Measurements from ENCODE around the gene RBP3.

The RBP3 gene

GRCh38 chr10:47320812-47321211 is 27.4 kb upstream of the RBP3 start:
- TF ChIP-seq MAX (IDR thresholded peaks at IDR 0.05; ENCODE audit: low read depth, low read length) (no peak), MYC (IDR thresholded peaks at IDR 0.05; ENCODE audit: low read depth, low read length) (no peak), POLR2A (IDR thresholded peaks at IDR 0.05; ENCODE audit: extremely low read depth, insufficient read length) (no peak), CTCF (IDR thresholded peaks at IDR 0.05; ENCODE audit: low read depth, low read length) (no peak)
- no peak for DNase-seq (ENCODE audit: low read depth)
- no peak overlapping the region for H3K4me3 ChIP-seq (ENCODE audit: low read depth, low read length)

GRCh38 chr10:47321521-47322195 is 26.5 kb upstream of the RBP3 start:
- no peak for DNase-seq (ENCODE audit: low read depth)
- H3K4me3 ChIP-seq (ENCODE audit: low read depth, low read length), result no peak overlapping the region
- no peak for TF ChIP-seq MYC (IDR thresholded peaks at IDR 0.05; ENCODE audit: low read depth, low read length)
- no peak for TF ChIP-seq CTCF (IDR thresholded peaks at IDR 0.05; ENCODE audit: low read depth, low read length)
- no peak for TF ChIP-seq MAX (IDR thresholded peaks at IDR 0.05; ENCODE audit: low read depth, low read length)
- no peak for TF ChIP-seq POLR2A (IDR thresholded peaks at IDR 0.05; ENCODE audit: extremely low read depth, insufficient read length)

GRCh38 chr10:47322300-47323061 is 25.7 kb upstream of the RBP3 start, which contains the start of gene GDF2:
Gene GDF2, plus strand, starts transcription at chr10:47322454. Its CDS starts 215 bp downstream, at chr10:47322669.
- TF ChIP-seq MAX (IDR thresholded peaks at IDR 0.05; ENCODE audit: low read depth, low read length) (no peak), CTCF (IDR thresholded peaks at IDR 0.05; ENCODE audit: low read depth, low read length) (no peak), POLR2A (IDR thresholded peaks at IDR 0.05; ENCODE audit: extremely low read depth, insufficient read length) (no peak), MYC (IDR thresholded peaks at IDR 0.05; ENCODE audit: low read depth, low read length) (no peak)
- DNase-seq (ENCODE audit: low read depth), result no peak

GRCh38 chr10:47323087-47323486 is 25.1 kb upstream of the RBP3 start:
- DNase-seq (ENCODE audit: low read depth), result no peak
- TF ChIP-seq MYC (IDR thresholded peaks at IDR 0.05; ENCODE audit: low read depth, low read length) (no peak), MAX (IDR thresholded peaks at IDR 0.05; ENCODE audit: low read depth, low read length) (no peak), CTCF (IDR thresholded peaks at IDR 0.05; ENCODE audit: low read depth, low read length) (no peak), POLR2A (IDR thresholded peaks at IDR 0.05; ENCODE audit: extremely low read depth, insufficient read length) (no peak)

More at GRCh38 chr10:47322300-47323061, 25.7 kb upstream of the RBP3 start, which contains the start of gene GDF2:
- no peak within 1 kb of the TSS for H3K4me3 ChIP-seq (ENCODE audit: low read depth, low read length)

GRCh38 chr10:47323636-47324296 is 24.4 kb upstream of the RBP3 start:
- no peak for DNase-seq (ENCODE audit: low read depth)
- no peak overlapping the region for H3K4me3 ChIP-seq (ENCODE audit: low read depth, low read length)

More at GRCh38 chr10:47323087-47323486, 25.1 kb upstream of the RBP3 start:
- no peak overlapping the region for H3K4me3 ChIP-seq (ENCODE audit: low read depth, low read length)

More at GRCh38 chr10:47323636-47324296, 24.4 kb upstream of the RBP3 start:
- TF ChIP-seq POLR2A (IDR thresholded peaks at IDR 0.05; ENCODE audit: extremely low read depth, insufficient read length) (no peak), MAX (IDR thresholded peaks at IDR 0.05; ENCODE audit: low read depth, low read length) (no peak), CTCF (IDR thresholded peaks at IDR 0.05; ENCODE audit: low read depth, low read length) (no peak), MYC (IDR thresholded peaks at IDR 0.05; ENCODE audit: low read depth, low read length) (no peak)
